ENCODE data around the gene CABP1.
A peak's percentile ranks its signal among the peaks of the same experiment; 100 is the strongest.
"Not testable (repeated sequence)": the region's sequence is repeated elsewhere in the genome, so short reads cannot be mapped to it uniquely, and the experiment has no call there.

The CABP1 gene

DNA sequence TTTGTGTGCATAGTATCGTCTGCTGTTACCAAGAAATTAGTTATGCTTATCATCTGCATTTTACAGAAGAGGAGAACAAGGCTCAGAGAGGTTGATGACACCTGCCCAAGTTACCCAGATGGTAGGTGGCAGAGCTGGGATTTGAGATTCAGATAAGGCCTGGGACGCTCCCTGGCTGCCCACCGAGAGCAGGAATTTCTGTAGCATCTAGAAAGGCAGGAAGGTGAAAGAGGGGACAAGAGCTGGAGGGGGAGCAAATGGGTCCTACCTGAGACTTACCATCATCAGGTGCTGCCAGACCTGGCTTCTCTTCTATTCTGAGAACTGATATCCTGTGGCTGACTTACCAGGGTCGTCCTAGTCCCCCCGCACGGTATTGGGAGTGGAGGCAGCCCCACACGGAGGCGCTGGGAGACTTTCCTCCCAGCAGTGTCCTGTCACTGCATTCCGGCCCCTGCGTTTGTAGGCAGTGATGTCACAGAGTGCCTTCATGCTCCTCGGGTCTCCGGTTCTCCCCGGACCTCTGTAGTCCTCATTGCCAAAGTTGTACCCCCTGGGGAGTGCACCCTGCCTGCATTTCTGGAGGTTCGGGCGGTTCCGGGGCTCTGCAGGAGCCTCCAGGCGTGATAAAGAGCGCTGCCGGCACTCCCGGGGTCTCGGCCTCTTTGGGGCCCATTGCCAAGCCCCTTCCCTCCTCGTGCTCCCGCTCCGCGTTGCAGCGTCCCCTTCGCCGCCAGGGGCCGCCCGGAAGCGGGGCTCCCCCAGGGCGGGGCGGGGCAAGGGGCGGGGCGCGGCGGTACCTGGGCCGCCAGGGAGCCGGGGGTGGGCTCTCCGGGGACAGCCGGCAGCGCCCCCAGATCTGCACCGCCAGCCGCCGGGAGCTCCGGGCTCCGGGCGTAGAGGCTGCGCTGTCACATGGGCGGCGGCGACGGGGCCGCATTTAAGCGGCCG, at the start of gene CABP1:
TSS of gene CABP1 (plus strand) at position 856 of the 951 bp plus-strand sequence. CDS start at position 916, 60 bp downstream.
- Histone ChIP-seq H3K36me3 (ENCODE audit: control insufficient read depth in 1 of 2, insufficient read depth in 2 of 2, low read length in 2 of 2) (no peaks in the 10 kb centered on the region), H3K4me3 (ENCODE audit: low read depth in 1 of 2, low read length in 2 of 2) (peak within 1 kb of the TSS; percentile 41 to 57), H3K4me1 (ENCODE audit: control insufficient read depth in 1 of 2, insufficient read depth in 2 of 2, low read length in 2 of 2) (peaks cover 7 to 9% of the 10 kb centered on the region in 2 donors), H3K9me3 (ENCODE audit: control insufficient read depth in 1 of 2, low read length in 2 of 2) (no peaks in the 10 kb centered on the region), H3K9ac (ENCODE audit: low read depth in 1 of 2, low read length in 2 of 2) (no peak within 1 kb of the TSS), H3K27me3 (ENCODE audit: control insufficient read depth in 1 of 2, insufficient read depth in 2 of 2, low read length in 2 of 2) (peaks cover 26 to 35% of the 10 kb centered on the region in 2 donors), H3K27ac (ENCODE audit: low read depth, low read length) (no peak within 1 kb of the TSS)

DNA sequence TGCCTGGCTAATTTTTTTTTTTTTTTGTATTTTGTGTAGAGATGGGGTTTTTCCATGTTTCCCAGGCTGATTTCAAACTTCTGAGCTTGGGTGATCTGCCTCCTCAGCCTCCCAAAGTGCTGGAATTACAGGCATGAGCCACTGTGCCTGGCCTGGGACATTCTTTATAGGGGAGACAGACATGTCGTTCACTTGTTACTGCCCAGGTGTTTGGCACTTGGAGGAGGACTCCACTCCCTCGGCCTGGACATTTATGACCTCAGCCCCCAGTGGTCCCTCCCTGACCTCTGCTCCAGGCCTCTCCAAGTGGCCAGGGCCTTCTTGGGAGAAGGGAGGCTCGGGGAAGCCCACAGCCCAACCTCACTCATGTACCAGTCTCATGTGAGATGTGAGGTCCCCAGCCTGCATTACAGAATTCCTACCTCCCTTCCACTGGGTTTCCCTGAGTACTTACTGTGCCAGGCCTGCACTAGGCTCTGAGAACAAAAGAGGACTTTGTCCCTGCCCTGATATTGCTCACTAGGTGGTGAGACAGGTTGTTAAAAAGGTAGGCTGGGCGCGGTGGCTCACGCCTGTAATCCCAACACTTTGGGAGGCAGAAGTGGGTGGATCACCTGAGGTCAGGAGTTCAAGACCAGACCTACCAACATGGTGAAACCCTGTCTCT, 49.6 kb upstream of the CABP1 start:
- no peak overlapping the region for H3K27ac ChIP-seq (ENCODE audit: low read depth, low read length)
- H3K9ac ChIP-seq (ENCODE audit: low read depth in 1 of 2, low read length in 2 of 2): no peak overlapping the region
- peaks cover 0 to 4% of the 10 kb centered on the region in 2 donors for H3K4me1 ChIP-seq (ENCODE audit: control insufficient read depth in 1 of 2, insufficient read depth in 2 of 2, low read length in 2 of 2)
- H3K9me3 ChIP-seq (ENCODE audit: control insufficient read depth in 1 of 2, low read length in 2 of 2): no peaks in the 10 kb centered on the region
- H3K27me3 ChIP-seq (ENCODE audit: control insufficient read depth in 1 of 2, insufficient read depth in 2 of 2, low read length in 2 of 2): no peaks in the 10 kb centered on the region
- H3K36me3 ChIP-seq (ENCODE audit: control insufficient read depth in 1 of 2, insufficient read depth in 2 of 2, low read length in 2 of 2): no peaks in the 10 kb centered on the region
- no peak overlapping the region for H3K4me3 ChIP-seq (ENCODE audit: low read depth in 1 of 2, low read length in 2 of 2)

- Histone ChIP-seq H3K4me3 (ENCODE audit: low read depth in 1 of 2, low read length in 2 of 2) (no peak overlapping the region), H3K9me3 (ENCODE audit: control insufficient read depth in 1 of 2, low read length in 2 of 2) (no peaks in the 10 kb centered on the region), H3K9ac (ENCODE audit: low read depth in 1 of 2, low read length in 2 of 2) (no peak overlapping the region), H3K4me1 (ENCODE audit: control insufficient read depth in 1 of 2, insufficient read depth in 2 of 2, low read length in 2 of 2) (peaks cover 0 to 4% of the 10 kb centered on the region in 2 donors), H3K27me3 (ENCODE audit: control insufficient read depth in 1 of 2, insufficient read depth in 2 of 2, low read length in 2 of 2) (no peaks in the 10 kb centered on the region), H3K27ac (ENCODE audit: low read depth, low read length) (no peak overlapping the region), H3K36me3 (ENCODE audit: control insufficient read depth in 1 of 2, insufficient read depth in 2 of 2, low read length in 2 of 2) (no peaks in the 10 kb centered on the region)
Measured at GRCh38 chr12:120592121-120593049, 48.0 kb upstream of the CABP1 start.

GRCh38 chr12:120596901-120597300, 43.5 kb upstream of the CABP1 start:
- H3K27ac ChIP-seq (ENCODE audit: low read depth, low read length): no peak overlapping the region
- H3K9me3 ChIP-seq (ENCODE audit: control insufficient read depth in 1 of 2, low read length in 2 of 2): no peaks in the 10 kb centered on the region
- H3K9ac ChIP-seq (ENCODE audit: low read depth in 1 of 2, low read length in 2 of 2): no peak overlapping the region
- H3K4me3 ChIP-seq (ENCODE audit: low read depth in 1 of 2, low read length in 2 of 2): no peak overlapping the region
- no peaks in the 10 kb centered on the region for H3K36me3 ChIP-seq (ENCODE audit: control insufficient read depth in 1 of 2, insufficient read depth in 2 of 2, low read length in 2 of 2)
- H3K4me1 ChIP-seq (ENCODE audit: control insufficient read depth in 1 of 2, insufficient read depth in 2 of 2, low read length in 2 of 2): peaks cover 8 to 10% of the 10 kb centered on the region in 2 donors
- no peaks in the 10 kb centered on the region for H3K27me3 ChIP-seq (ENCODE audit: control insufficient read depth in 1 of 2, insufficient read depth in 2 of 2, low read length in 2 of 2)

- H3K4me3 ChIP-seq (ENCODE audit: low read depth in 1 of 2, low read length in 2 of 2): no peak overlapping the region
- no peaks in the 10 kb centered on the region for H3K36me3 ChIP-seq (ENCODE audit: control insufficient read depth in 1 of 2, insufficient read depth in 2 of 2, low read length in 2 of 2)
- no peak overlapping the region for H3K27ac ChIP-seq (ENCODE audit: low read depth, low read length)
- no peaks in the 10 kb centered on the region for H3K27me3 ChIP-seq (ENCODE audit: control insufficient read depth in 1 of 2, insufficient read depth in 2 of 2, low read length in 2 of 2)
- peaks cover 8 to 10% of the 10 kb centered on the region in 2 donors for H3K4me1 ChIP-seq (ENCODE audit: control insufficient read depth in 1 of 2, insufficient read depth in 2 of 2, low read length in 2 of 2)
- H3K9me3 ChIP-seq (ENCODE audit: control insufficient read depth in 1 of 2, low read length in 2 of 2): no peaks in the 10 kb centered on the region
- H3K9ac ChIP-seq (ENCODE audit: low read depth in 1 of 2, low read length in 2 of 2): no peak overlapping the region
Measured at GRCh38 chr12:120597861-120598260, 42.6 kb upstream of the CABP1 start.

GRCh38 chr12:120598674-120599463, 41.6 kb upstream of the CABP1 start:
- Histone ChIP-seq H3K4me3 (ENCODE audit: low read depth in 1 of 2, low read length in 2 of 2) (peak overlapping the region in 1 of 2 donors; percentile 23), H3K27me3 (ENCODE audit: control insufficient read depth in 1 of 2, insufficient read depth in 2 of 2, low read length in 2 of 2) (no peaks in the 10 kb centered on the region), H3K4me1 (ENCODE audit: control insufficient read depth in 1 of 2, insufficient read depth in 2 of 2, low read length in 2 of 2) (peaks cover 8 to 10% of the 10 kb centered on the region in 2 donors), H3K9me3 (ENCODE audit: control insufficient read depth in 1 of 2, low read length in 2 of 2) (no peaks in the 10 kb centered on the region), H3K9ac (ENCODE audit: low read depth in 1 of 2, low read length in 2 of 2) (no peak overlapping the region), H3K27ac (ENCODE audit: low read depth, low read length) (no peak overlapping the region), H3K36me3 (ENCODE audit: control insufficient read depth in 1 of 2, insufficient read depth in 2 of 2, low read length in 2 of 2) (no peaks in the 10 kb centered on the region)

DNA sequence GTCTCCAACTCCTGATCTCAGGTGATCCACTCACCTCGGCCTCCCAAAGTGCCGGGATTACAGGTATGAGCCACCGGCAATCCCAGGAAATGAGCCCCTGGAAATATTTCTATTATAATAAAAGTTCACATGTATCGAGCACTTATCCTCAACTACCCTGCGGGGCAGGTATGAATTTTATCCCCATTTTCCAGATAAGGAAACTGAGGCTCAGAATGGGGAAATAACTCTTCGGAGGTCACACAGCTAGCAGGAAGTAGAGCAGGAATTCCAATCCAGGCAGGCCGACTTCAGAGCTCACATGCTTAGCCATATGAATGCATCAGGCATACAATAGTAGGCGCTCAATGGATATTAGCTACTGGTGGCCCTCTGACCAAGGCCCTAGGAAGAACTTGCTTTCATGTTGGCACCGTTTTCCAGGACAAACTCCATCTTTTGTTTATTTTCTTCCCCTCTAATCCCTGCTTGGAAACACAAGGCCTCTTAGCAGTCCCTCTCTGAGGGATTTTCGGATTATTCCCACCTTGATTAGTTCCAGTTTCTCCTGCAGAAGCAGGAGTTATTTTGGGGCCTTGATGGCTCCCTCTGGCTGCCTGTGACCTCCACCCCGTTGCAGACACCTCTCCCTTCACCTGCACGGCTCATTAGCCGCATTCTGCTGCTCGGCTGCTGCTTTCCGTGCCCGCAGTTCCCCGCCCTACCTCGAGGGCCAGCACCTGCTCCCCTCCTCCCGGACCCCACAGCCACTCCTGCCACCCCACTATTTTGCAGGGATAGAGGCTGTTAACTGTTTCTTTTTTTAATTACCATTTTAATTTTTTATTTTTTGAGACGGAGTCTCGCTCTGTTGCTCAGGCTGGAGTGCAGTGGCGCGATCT, 40.5 kb upstream of the CABP1 start:
- H3K4me1 ChIP-seq (ENCODE audit: control insufficient read depth in 1 of 2, insufficient read depth in 2 of 2, low read length in 2 of 2): peaks cover 8 to 10% of the 10 kb centered on the region in 2 donors

DNA sequence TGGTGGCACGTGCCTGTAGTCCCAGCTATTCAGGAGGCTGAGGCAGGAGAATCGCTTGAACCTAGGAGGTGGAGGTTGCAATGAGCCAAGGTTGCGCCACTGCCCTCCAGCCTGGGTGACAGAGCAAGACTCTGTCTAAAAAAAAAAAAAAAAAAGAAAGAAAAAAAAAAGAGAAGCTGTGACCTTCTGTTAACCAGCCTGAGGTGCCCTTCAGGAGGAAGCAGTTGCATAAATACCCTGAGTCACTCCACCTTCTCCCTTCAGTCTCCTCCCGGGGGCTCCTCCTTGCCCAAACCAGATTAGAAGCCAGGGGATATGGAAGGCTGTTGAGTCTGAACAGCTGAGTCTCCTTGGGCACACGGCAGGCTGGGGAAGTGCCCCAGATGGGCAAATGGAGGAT, 38.0 kb upstream of the CABP1 start:
- H3K9ac ChIP-seq (ENCODE audit: low read depth in 1 of 2, low read length in 2 of 2); H3K4me1 ChIP-seq (ENCODE audit: control insufficient read depth in 1 of 2, insufficient read depth in 2 of 2, low read length in 2 of 2); H3K27me3 ChIP-seq (ENCODE audit: control insufficient read depth in 1 of 2, insufficient read depth in 2 of 2, low read length in 2 of 2); H3K36me3 ChIP-seq (ENCODE audit: control insufficient read depth in 1 of 2, insufficient read depth in 2 of 2, low read length in 2 of 2); H3K4me3 ChIP-seq (ENCODE audit: low read depth in 1 of 2, low read length in 2 of 2); H3K9me3 ChIP-seq (ENCODE audit: control insufficient read depth in 1 of 2, low read length in 2 of 2); H3K27ac ChIP-seq (ENCODE audit: low read depth, low read length): not testable (repeated sequence)

More for the DNA sequence above, 40.5 kb upstream of the CABP1 start:
- no peak overlapping the region for H3K4me3 ChIP-seq (ENCODE audit: low read depth in 1 of 2, low read length in 2 of 2)
- no peak overlapping the region for H3K27ac ChIP-seq (ENCODE audit: low read depth, low read length)
- no peaks in the 10 kb centered on the region for H3K9me3 ChIP-seq (ENCODE audit: control insufficient read depth in 1 of 2, low read length in 2 of 2)
- H3K27me3 ChIP-seq (ENCODE audit: control insufficient read depth in 1 of 2, insufficient read depth in 2 of 2, low read length in 2 of 2): no peaks in the 10 kb centered on the region
- H3K9ac ChIP-seq (ENCODE audit: low read depth in 1 of 2, low read length in 2 of 2): no peak overlapping the region
- H3K36me3 ChIP-seq (ENCODE audit: control insufficient read depth in 1 of 2, insufficient read depth in 2 of 2, low read length in 2 of 2): no peaks in the 10 kb centered on the region
